IPS DF 4.7 (cell line): ENCODE results near the gene GTSF1L.

Source experiments
- DNase-seq: peaks from one replicate; pipeline ENCODE4 v3.0.0-alpha.2; 2013; ENCODE audit warnings: low spot score; ENCODE audit errors: extremely low read depth

GTSF1L gene

DNA sequence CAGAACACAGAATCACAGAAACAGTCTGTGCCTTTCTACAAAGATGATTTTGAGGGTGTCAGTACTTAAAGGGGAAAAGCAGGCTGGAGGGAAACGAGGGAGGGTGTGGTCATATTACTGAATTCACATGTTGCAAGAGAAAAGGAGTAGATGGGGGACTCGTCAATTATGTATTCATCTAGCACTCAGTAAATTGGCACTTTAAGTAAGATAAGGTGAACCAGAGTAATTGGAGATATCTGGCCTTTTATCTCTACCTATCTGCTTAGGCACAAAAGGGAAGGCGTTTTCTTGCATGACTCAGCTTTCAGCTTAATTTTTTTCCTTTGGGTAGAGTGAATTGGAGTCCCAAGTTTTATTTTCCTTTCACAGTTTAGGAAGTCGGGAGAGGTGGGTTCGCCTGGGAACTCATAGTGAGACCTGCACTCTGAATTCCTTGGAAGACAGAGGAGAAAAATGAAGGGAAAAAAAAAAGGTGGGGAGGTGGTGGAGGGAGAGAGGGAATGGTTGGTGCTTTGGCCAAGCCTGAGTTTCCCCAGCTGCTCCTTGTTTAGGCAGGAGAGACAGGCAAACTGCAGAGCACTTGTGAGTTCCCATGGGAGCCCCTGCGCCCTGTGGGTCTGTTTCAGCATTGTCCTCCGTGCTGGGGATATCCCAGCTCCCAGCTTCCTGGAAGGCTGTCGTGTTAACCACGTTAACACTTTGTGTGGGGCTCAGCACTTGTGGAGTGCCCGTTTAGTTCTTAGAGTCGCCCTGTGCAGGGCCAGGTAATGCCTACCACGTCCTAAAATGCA, 19.7 kb upstream of the GTSF1L start:
- no peak for DNase-seq

- DNase-seq: no peak
Measured at GRCh38 chr20:43744966-43745730, 18.3 kb upstream of the GTSF1L start.

DNA sequence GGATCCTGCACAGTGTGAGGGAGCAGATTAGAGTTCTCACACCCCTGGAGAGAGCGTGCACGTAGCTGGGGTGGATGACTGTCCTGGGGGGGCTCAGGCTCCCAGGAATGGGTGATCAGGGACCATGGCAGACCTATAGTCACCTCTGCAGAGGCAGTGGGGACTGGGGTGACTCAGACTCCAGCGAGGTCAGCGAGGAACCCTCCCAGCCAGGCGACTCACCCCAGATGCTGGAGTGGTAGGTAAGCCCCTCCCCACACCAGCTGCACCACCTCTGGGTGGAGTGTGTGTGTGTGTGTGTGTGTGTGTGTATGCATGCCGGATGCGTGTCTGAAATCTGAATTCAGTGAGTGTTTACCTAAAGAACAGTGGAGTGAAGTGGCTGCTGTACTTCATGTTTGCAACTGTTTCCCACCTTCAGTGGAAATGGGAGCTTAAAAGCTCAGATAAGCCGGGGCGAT, 17.4 kb upstream of the GTSF1L start:
- no peak for DNase-seq

- DNase-seq: no peak
Measured at GRCh38 chr20:43740642-43741041, 13.8 kb upstream of the GTSF1L start.

GRCh38 chr20:43739148-43739749, 12.4 kb upstream of the GTSF1L start:
- no peak for DNase-seq

DNA sequence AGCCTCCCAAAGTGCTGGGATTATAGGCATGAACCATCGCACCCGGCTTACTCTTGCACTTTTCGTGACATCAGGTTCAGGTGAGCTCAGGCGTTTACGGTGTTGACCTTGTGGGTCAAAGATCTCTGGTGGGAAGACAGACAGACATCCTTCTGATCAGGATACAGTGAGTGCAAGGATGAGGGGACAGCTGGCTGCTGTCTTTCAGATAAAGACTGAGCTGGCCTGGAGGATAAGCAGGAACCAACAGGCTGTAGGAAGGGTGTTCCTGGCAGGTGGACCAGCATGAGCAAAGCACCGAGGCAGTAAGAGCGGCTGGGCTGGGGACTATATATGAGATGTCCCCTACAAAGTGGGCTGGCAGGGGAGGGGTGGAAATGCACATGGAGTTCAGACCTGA, 11.1 kb upstream of the GTSF1L start:
- no peak for DNase-seq

GRCh38 chr20:43736588-43737158, 9.9 kb upstream of the GTSF1L start:
- DNase-seq: no peak

GRCh38 chr20:43731927-43732326, 5.1 kb upstream of the GTSF1L start:
- no peak for DNase-seq

GRCh38 chr20:43731469-43731868, 4.7 kb upstream of the GTSF1L start:
- DNase-seq: no peak

DNA sequence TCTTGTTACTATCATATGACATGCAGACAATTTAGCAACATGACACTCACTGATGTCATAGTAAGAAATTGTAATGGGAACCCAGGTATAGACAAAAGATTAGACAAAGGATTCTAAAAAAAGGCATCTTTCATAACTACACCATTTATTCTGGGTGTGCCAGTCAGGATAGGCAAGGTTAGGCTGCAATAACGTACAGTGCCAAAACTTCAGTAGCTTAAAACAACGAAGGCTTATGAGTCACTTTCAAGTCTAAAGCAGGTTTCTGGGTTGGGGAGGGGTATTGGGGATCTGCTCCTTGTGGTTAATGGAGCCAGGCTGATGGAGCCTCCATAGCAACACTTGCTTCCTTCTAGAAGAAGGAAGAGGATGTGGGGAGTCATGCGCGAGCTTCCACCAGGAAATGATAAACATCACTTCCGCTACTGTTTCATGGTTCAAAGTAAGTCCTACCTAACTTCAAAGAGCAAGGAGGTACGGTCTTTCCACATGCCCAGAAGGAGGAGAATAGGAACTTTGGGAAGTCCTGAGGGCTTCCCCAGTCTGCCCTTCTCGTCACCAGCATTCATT, 2.0 kb upstream of the GTSF1L start:
- no peak for DNase-seq

DNA sequence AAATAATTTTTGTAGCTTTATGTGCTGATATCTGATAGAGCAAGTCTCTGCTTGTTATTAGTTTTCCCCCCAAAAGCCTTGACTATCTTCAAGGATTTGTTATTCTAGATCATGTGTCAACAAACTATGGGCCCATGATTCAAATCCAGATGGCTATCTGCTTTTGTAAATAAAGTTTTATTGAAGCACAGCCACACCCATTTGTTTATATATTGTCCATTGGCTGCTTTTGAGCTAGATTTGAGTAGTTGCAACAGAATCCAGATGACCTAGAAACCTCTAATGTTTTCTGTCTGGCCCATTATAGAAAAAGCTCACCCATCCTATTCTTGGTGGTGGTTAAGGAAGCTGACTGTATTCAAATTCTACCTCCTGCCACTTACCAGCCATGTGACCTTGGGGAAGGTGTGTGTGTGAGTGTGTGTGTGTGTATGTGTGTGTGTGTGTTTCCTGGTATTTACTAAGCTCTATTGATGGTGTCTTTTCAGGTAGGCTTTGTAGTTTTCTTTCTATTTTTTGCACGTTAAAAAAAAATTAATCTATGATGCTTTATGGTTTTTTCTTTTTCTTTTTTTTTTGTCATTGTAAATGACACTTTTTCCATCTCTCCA, 1.3 kb upstream of the GTSF1L start:
- no peak for DNase-seq

DNA sequence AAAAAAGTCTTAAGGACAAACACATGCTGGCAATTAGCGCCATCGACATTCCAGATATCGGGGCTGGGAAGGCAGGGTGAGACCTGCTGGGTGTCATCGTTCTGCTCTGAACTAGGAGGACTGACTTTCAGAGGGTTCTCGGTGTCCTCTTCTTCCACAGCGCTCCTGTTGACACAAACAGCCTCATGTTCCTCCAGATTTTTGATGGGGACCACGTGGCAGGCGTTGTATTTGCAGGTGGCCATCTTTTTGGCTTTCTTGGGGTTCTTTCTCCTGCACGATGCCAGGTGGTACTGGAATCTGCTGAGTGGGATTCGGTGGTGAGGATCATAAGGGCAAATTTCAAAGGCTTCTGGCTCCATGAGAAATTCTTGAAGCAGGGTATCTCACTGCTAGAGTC, 469 bp downstream of the GTSF1L start:
- DNase-seq: no peak

GRCh38 chr20:43725666-43726065, 1.1 kb downstream of the GTSF1L start:
- DNase-seq: no peak

GRCh38 chr20:43724383-43724782, 2.4 kb downstream of the GTSF1L start:
- DNase-seq: no peak

GRCh38 chr20:43723735-43724134, 3.1 kb downstream of the GTSF1L start:
- DNase-seq: no peak

DNA sequence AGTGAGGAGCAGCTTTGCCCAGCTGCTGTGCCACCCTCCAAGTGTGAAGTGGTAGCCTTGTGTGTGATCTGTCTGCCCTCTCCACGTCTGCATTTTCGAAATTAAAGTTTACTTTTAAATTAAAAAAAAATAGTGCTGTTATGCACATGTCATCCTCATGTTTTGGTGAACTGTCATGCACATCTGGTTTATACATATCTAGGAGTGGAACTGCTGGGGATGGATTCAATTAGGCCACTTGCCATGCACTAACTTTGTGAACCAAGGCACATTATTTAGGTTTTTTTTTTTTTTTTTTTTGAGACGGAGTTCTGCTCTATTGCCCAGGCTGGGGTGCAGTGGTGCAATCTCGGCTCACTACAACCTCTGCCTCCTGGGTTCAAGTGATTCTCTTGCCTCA, 3.6 kb downstream of the GTSF1L start:
- DNase-seq: no peak

- no peak for DNase-seq
Measured at GRCh38 chr20:43722153-43722505, 4.7 kb downstream of the GTSF1L start.

- no peak for DNase-seq
Measured at GRCh38 chr20:43721429-43722152, 5.2 kb downstream of the GTSF1L start.

GRCh38 chr20:43721097-43721428, 5.7 kb downstream of the GTSF1L start:
- DNase-seq: no peak

DNA sequence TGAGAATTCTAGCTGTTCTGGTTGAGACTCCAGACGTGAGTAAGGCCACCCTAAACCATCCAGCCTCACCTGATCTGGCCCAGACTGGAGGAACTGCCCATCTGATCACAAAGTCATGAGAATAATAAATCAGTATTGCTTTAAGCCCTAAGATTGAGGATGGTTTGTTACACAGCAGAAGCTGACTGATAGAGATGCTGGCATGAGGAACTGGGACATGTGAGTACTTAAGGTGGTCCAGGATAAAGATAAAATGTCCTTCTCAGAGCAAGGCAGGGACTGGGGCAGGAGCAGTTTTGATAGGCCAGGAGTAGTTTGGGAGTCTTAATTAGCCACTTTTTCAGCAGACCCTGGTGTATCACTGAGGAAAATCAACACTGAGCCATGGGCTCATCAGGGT, 6.8 kb downstream of the GTSF1L start:
- DNase-seq: no peak

DNA sequence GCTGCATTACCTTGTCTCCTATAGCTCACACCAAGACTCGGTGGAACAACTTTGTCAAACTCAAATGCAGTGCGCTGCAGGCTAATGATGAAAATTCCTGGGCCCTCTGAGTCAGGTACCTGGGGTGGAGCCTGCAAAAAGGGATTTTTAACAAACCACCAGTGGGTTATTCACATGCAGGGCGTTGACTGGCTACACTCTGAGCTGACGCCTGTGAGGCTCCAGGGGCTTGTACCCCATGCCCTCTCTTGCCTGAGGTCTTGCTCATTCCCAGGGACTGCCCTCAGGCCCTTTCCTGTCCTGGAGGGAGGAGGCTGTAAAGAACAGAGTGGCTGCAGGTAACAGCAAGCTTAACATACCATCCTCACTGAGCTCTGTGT, 9.2 kb downstream of the GTSF1L start:
- DNase-seq: no peak
